Urothelium cell line (cell line): ENCODE data around the gene LYSMD4.
A peak's percentile ranks its signal among the peaks of the same experiment; 100 is the strongest.

Source experiments
- DNase-seq: peaks from one replicate; pipeline ENCODE4 v3.0.0; 2011; ENCODE audit warnings: low spot score, mixed read lengths
- FAIRE-seq: peaks from 2 replicates; lab custom pipeline; 2011; peaks lifted over from hg19 to GRCh38; lab: Jason Lieb, UNC

LYSMD4 gene

DNA sequence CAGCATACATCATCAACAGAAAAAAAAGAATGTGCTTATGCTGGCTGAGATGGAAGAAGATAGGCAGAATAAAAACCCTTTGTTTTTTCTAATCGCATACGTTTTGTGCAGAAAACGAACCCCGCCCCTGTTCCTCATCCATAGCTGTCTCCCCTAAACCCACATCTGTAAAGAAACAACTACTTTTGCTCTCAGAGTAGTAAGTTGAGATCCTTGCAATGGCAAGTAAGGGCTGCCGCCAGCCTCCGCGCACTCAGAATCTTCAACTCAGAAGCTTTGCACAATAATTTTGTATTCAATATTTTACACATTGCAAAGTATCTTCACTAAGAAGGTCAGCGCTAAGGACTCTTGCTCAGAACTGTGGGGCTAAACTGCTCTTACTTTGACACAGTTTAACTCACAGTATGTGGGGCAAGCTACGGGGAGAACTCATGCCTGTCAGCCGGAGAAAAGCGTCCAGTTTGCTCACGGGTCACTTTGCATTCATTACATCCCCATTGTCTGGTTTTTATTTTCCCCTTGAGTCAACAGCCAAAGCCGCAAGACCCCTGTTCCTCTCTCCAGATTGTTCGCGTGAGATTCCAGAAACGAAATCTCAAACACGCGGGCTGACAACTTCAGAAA is 1.0 kb downstream of the LYSMD4 start:
- DNase-seq (no peak), FAIRE-seq (no peak)

DNA sequence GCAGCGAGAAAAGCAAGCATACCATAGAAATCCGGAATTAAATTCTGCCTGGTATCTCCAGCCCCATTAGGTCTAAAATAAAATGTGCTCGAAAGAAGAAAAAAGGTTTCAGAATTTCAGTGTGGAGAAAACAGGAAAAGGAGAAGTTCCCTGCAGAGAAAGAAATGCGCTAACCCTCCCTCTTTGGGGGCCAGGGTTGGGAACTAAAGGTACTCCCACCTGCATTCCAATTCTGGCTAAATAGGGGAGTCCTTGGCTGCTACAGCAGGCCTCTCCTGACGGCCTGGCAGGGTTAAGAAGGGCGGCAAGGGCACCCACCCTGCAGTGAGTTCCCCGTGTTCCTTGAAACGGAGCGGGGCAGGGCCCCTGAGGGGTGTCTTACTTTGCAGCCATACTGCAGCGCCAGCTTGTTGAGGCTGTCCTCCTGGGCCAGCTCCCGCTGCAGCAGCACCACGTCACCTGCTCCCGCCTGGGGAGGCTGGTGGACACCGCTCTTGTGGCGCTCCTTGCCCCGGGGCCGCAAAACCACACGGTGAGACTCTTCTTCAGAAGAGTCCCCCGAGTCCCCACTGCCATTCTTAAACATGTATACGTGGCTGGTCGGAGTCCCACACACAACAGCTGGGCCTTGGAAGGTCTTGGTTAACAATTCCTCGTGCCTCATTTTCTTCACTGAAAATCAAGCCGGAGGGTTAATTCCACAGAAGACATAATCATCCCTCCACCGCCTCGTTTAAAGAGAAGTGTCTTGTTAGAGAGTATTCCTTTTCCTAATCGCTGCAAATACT is 1.7 kb downstream of the LYSMD4 start:
- no peak for FAIRE-seq

DNA sequence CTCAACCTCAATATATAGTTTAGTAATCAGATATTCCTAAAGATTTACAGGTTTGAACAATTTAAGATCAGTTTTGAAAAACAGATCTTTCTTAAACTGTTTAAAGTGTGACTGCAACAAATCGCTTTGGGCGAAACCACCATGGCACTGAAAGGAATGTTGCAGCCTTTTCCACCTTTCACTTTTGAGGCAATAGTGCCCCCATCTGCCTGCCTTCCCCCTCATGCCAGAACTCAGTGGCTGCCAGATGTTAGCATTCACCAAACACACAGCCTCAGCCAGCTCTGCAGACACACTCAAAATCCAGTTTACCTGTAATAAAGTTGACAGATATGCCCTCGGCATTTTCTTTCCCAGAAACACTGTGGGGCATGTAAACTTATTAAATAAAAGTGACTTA is 3.3 kb downstream of the LYSMD4 start:
- FAIRE-seq: no peak
- no peak for DNase-seq

More for the DNA sequence above, 1.7 kb downstream of the LYSMD4 start:
- DNase-seq: no peak

DNA sequence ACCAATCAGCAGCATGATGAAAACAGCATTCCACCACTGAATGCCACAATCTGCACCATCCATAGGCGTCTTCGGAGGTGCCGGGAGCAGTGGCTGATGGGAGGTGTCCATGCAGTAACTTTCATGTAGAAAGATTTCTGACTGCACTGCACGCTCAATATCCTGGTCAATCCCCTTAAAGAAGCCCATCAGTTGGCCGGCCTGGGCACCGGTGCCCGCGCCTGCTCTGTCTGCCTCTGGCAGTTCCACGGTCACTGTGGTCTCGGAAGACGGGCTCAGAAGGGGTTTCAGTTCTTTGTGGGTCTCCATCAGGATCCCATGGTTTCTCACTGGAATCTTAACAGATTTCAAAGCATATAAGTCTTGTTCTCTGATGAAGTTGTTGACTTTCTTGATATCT is 3.9 kb downstream of the LYSMD4 start:
- DNase-seq (no peak), FAIRE-seq (no peak)

DNA sequence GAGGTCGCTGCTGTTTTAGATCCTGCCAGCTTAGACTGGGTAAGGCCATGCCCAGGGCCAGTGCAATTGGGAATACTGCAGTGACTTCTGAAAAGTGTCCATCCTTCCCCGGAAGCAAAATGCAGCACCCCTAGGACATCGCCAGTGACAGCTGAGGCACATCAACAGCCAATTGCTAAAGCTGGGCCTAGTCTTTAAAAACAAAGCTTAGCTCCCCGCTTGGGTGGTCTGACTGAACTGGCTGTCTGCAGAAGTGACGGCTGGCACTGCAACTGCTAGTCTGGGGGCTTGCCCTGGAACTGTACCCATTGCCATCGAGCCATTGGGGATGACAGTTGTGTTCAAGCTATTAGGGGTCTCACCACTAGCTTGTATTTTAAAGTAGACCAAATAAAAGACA is 4.3 kb downstream of the LYSMD4 start:
- FAIRE-seq (no peak), DNase-seq (no peak)

DNA sequence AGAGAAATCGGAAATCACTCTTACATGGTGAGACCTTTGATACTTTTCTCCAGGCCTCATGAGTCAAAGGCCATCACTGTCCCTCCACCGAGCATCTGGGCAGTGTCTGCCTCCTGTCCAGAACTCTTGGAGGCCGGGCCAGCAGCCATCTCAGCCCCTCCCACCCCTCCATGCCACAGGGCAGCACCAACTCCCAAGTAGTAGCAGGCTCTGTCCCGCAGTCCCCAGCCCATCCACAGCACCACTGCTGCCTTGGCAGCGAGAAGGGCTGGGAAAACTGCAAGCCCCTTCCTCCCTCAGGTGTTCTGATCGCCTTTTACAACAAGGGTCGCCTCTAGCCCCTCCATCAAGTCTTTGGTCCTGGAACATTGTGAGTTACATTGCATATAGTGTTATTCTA is 5.5 kb downstream of the LYSMD4 start:
- FAIRE-seq (no peak), DNase-seq (no peak)

DNA sequence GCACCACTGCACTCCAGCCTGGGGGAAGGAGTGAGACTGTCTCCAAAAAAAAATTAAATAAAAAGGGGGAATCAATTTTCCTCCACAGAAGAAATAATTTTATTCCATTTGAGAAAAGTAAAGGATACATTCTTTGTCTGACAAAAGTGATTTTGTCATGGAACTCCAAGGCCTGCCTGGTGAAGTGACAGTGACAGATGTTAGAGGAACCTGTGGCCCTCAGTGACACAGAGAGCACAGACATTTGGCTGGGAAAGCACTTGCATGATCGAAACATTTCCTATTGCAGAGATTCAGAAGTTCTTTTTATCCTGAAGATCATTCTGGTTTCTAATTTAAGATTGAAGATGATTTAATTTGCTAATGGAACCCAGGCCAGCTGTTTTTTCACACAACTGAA is 5.9 kb downstream of the LYSMD4 start:
- DNase-seq (no peak), FAIRE-seq (no peak)

DNA sequence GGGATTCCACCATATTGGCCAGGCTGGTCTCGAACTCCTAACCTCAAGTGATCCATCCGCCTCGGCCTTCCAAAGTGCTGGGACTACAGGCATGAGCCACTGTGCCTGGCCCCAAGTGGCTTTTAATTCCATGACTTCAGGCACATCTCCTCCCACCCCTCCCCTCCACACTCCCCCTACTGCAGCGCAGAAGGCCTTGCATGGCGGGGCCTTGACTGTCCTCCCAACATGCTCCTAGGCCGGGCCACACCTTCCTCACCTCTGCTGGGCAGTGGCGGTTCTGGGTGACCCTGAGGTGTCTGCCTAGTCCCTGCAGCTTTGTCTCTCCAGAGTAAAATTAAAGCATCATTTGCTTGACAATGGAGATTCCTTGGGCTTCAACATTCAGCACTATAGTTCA is 6.9 kb downstream of the LYSMD4 start:
- FAIRE-seq (no peak), DNase-seq (no peak)

DNA sequence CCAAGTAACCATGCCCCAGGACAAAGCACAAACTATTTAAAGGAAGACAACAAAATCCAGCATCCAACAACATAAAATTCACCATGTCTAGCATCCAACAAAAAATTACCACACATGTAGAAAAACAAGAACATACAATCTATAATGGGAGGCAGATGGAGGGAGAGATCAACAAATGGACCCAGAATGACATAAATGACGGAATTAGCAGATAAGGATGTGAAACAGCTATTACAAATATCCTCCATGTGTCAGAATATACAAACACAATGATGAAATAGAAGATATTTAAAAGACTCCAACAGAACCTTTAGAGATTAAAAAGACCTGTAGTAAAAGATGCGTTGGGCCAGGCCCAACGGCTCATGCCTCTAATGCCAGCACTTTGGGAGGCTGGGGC is 10.8 kb downstream of the LYSMD4 start:
- no peak for FAIRE-seq
- no peak for DNase-seq

DNA sequence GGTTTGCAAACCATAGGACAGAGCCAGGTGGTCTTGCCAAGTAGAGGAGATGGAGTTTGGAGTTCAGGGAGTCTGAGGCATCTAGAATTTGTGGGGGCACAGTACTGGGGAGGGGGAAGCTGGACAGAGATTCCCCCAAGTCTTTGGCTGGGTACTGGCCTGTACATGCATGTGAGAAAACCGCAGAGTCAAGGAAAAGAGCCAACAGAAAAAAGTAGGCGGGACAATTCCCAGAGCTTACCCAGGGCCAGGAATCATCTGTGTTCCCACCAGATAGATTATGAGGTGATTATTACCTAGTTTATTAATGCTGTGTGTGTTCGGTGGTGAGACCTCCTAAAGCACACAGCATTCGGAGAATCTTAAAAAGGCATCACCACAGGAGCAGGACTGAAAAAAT is 11.3 kb downstream of the LYSMD4 start:
- FAIRE-seq (no peak), DNase-seq (no peak)

DNA sequence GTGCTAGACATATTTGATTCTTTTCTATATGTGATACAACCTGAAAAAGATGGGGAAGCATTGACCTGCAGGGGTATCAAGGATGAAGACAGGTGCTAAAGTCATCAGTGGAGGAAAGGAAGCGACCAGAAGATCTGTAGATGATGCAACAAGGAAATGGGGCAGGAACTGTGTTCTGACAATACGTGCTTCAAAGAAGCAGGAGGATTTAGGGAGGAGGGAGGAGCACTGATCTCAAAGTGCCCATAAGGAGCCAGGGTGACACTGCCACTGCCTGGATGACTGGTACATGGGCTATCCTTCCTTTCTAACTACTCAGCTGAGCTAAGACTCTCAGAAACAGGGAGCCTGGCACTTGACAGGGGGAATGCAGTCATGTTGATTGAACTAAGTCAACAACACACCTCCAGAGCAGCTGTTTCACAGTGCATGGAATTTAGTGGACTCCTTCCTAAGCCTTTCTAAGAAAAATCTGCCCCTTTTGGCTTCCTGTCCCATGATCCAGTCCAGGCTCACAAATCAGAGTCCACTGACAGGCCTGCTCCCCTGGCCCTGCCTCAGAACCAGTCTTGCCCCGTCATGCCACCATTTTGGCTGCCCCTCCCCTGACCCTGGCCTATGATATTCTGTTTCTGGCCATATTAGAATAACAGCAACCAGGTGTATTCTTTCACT is 12.0 kb downstream of the LYSMD4 start:
- FAIRE-seq (no peak), DNase-seq (no peak)

DNA sequence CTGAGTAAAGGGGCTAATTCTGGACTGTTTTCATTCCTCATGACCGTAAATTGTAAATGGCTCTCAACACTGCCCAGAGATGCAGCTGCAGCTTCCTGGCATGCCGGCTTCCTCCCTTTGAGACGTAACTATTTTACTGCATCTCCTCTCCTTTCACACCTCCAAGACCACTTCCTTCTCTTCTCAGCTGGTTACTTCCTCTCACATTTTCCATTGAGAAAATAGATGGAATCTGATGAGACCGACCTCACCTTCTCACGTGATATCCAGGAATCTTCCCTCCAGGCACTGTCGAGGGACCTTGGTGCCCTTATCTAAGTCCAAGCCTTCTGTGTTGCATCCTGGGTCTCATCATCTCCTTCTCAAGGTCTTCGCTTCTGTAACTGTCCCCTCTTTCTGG is 12.7 kb downstream of the LYSMD4 start:
- DNase-seq (no peak), FAIRE-seq (no peak)

DNA sequence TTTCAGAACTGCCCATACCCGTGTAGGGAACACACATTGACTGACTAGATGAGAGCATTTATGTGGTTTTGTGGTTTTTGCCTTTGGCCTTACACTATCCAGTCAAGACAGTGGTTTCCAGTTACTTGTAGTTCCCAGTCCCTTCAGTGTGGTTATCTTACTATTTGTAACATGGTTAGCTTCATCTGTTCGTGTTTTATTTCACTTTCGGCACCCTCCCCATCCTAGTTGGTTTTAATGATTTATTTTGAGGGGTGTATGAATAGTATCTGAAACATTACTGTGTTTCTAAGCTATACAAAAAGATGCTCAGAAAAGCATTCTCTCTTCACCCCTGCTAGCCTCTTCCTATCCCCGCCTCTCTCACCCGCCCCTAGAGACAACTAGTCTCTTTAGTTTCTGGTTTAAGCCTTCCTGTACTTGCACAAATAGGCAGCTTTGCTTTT is 14.1 kb downstream of the LYSMD4 start:
- FAIRE-seq (no peak), DNase-seq (peak; percentile 41)

DNA sequence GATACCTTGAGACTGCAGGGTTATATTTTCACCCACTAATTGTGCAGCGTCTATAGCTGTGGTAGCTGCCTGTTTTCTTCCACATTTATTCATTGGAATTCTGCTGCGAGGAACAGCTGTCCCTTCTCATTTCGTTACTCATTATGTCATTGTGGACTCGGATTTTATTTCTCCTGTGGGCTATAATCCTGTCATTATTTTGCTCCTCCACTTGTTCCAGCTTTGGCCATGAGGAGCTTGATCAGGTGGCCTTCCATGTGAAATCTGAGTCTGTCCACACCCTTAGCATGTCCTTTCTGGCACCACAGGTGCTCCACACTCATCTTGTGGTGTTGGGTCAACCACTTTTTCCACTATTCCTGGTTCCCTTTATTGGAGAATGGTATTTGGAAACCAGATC is 14.8 kb downstream of the LYSMD4 start:
- DNase-seq: no peak
- FAIRE-seq: no peak

DNA sequence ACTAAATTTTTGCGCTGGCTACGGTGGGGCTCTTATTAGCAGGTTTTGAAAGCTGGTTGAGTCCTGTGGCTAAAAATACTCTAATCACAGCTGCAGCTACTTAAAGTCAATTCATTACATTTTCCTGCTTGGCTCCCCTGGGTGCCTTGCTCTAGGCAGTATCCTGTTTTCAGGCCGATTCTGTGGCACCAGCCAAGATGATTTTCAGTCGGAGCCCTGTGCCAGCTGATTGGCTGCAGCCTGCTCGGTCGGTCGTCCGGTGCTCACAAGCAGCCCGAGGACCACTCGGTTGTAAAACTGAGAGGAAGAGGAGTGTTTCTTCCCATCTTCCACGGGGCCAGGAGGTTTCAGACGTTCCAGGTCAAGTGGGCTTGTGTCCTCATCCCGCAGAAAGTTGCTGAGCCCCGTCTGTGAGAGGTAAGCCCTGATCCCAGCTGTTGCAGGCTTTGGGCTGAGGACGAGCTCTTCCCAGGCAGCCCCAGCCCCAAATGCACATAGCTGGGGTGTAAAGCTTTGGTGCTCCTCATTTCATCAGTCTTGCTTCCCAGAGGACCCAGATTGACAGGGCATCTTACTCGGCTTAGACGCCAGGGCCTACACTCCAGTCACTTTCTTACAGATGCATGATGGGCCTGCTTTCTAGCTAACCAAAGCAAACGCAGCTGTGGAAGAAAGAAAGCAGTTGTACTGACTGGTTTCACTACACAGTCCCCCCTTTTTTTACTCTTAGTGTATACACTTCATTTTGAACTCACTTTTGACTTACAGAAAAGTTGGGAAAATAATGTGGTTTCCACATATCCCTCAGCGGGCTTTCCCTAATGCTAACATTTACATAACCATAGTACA is 15.9 kb downstream of the LYSMD4 start:
- FAIRE-seq (no peak), DNase-seq (no peak)

DNA sequence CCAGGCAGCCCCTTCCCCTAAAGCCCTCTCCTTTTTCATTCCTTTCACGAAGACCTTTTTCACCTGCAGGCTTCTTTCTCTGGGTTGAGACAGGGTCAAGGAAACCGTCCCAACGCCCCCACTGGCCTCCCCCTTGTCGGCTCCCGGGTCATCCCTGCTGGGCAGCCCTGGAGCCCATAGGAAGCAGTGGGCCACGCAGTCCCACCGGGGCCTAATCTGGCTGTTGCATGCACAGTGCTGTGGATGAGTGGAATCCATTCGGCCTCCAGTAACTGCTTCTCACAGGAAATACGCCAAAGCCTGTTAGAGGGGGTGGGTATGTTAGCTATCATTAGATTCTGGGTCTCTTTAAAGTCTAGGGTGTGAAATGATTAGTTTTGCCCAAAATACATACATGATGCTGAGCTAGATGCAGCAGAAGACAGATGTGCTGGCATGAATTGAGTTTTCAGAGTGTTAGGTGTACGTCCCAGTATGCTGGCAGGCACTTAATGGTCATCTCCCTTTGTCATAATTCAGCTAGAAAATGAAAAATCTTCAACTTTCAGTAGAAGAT is 16.6 kb downstream of the LYSMD4 start:
- DNase-seq (no peak), FAIRE-seq (no peak)

DNA sequence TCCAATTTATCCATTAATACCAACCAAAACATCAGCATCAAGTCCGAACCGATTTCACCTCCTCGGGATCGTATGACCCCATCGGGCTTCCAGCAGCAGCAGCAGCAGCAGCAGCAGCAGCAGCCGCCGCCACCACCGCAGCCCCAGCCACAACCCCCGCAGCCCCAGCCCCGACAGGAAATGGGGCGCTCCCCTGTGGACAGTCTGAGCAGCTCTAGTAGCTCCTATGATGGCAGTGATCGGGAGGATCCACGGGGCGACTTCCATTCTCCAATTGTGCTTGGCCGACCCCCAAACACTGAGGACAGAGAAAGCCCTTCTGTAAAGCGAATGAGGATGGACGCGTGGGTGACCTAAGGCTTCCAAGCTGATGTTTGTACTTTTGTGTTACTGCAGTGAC is 20.8 kb downstream of the LYSMD4 start:
- FAIRE-seq: no peak
- no peak for DNase-seq

DNA sequence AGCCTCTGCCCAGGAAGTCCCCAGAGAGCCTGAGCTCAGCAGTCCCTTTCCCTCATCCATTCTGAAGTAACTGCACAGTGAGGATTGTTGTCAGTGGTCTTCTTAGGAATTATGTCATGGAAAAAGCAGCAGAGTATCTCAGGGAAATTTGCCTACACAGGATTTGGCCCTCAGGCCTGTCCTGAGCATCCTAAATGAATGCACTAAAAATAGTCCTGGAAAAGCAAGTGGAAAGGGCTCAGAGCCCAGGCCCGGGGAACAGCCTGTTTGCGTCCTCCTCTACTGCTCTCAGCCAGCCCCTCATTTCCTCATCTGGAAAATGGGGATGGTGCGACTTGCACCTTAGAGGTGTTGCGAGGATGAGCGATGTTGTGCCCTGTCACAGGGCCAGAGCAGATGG is 21.6 kb downstream of the LYSMD4 start:
- FAIRE-seq: no peak
- no peak for DNase-seq

DNA sequence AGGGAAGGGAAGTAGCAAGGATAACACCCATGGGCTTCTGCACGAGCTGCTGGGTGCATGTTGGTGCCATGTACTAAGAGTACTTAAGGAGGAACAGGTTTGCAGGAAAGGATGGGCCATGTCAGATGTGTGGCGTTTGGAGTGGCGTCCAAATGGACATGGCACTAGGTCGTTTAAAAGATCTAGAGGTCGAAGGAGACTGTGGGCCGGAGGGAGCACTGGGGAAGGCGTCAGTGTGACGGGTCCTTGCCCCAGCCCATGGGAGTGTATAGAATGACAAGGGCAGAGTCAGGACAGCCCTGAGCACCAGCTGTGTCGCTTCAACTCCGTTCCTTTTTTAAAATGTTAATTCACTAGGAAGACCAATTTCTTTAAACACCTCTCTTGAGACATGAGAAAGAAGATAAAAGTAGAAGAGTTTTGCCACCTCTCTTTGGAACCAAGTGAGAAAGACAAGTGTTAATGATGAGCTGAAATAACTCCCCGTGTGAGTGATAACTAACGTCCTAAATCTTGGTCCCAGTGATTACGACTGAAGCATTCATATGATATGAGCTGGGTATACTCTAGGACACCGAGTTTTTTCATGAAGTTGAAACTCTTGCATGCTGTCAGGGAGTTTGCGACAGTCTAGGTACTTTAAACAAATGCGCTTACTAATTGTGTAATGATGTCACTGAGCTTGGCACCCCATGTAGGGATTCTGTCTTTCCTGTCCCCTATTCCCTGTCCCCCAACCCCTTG is 23.8 kb downstream of the LYSMD4 start:
- DNase-seq (no peak), FAIRE-seq (no peak)

DNA sequence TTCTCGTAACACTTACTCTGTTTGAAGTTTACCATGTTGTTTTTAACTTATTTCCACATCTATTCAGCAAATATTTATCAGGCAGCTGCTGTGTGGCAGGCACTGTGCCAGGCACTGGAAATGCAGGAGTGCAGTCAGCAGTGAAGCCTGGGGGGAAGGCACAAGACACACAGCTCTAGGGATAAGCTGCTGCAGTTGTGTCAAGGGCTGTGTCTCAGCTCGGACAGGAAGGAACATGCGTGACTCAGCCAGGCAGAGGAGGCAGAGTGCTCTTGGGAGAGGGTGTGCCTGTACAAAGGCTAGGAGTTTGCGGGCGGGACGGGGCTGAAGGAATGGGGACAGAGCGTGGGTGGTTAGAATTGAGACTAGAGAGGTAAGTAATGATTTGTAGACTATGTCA is 24.7 kb downstream of the LYSMD4 start:
- FAIRE-seq (peak; percentile 95), DNase-seq (peak; percentile 87)
